ENCODE results near the gene TIMM44. TPM values are rescaled to one million over a fixed set of nuclear protein-coding genes. Genes with fewer than 3 reads are reported as not detected.

The TIMM44 gene
- total and polyA plus RNA-seq, 10 of the 15 experiments (the other 5 are each of a cell fraction or from before 2014, with no cell fraction given), result 6.6 to 90.7 (median 57.6) TPM

GRCh38 chr19:7925171-7925851 is 18.2 kb downstream of the TIMM44 start (continued):
- TF ChIP-seq ELK1 (IDR thresholded peaks at IDR 0.05; ENCODE audit: low read depth, low read length), result no peak
- TF ChIP-seq USF2 (IDR thresholded peaks at IDR 0.05; ENCODE audit: borderline replicate concordance, low read depth, low read length), result no peak
- 0 out of 2 replicates have a peak, but pooled peaks have one; percentile 51 for TF ChIP-seq IKZF1 (conservative IDR thresholded peaks at IDR 0.05)
- TF ChIP-seq BCLAF1 (IDR thresholded peaks at IDR 0.05), result no peak
- peak; percentile 73 for TF ChIP-seq GATAD2B (conservative IDR thresholded peaks at IDR 0.05; ENCODE audit: low read depth)
- TF ChIP-seq STAT1 (conservative IDR thresholded peaks at IDR 0.05), result no peak
- no peak for TF ChIP-seq POLR2AphosphoS2 (IDR thresholded peaks at IDR 0.05; ENCODE audit: low read depth, low read length)
- peak; percentile 75; the same call in 1 of the 2 replicates for TF ChIP-seq LARP7 (IDR thresholded peaks at IDR 0.05)
- no peak for TF ChIP-seq MTA2 (IDR thresholded peaks at IDR 0.05; ENCODE audit: low read depth)
- no peak for TF ChIP-seq IKZF2 (IDR thresholded peaks at IDR 0.05)
- no peak for TF ChIP-seq SUPT20H (IDR thresholded peaks at IDR 0.05; ENCODE audit: borderline replicate concordance, control insufficient read depth, low read depth, low read length)
- TF ChIP-seq, protein P1, sequence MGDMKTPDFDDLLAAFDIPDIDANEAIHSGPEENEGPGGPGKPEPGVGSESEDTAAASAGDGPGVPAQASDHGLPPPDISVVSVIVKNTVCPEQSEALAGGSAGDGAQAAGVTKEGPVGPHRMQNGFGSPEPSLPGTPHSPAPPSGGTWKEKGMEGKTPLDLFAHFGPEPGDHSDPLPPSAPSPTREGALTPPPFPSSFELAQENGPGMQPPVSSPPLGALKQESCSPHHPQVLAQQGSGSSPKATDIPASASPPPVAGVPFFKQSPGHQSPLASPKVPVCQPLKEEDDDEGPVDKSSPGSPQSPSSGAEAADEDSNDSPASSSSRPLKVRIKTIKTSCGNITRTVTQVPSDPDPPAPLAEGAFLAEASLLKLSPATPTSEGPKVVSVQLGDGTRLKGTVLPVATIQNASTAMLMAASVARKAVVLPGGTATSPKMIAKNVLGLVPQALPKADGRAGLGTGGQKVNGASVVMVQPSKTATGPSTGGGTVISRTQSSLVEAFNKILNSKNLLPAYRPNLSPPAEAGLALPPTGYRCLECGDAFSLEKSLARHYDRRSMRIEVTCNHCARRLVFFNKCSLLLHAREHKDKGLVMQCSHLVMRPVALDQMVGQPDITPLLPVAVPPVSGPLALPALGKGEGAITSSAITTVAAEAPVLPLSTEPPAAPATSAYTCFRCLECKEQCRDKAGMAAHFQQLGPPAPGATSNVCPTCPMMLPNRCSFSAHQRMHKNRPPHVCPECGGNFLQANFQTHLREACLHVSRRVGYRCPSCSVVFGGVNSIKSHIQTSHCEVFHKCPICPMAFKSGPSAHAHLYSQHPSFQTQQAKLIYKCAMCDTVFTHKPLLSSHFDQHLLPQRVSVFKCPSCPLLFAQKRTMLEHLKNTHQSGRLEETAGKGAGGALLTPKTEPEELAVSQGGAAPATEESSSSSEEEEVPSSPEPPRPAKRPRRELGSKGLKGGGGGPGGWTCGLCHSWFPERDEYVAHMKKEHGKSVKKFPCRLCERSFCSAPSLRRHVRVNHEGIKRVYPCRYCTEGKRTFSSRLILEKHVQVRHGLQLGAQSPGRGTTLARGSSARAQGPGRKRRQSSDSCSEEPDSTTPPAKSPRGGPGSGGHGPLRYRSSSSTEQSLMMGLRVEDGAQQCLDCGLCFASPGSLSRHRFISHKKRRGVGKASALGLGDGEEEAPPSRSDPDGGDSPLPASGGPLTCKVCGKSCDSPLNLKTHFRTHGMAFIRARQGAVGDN (IDR thresholded peaks at IDR 0.05), result peak; percentile 37; the same call in 1 of the 2 replicates
- no peak for TF ChIP-seq NR2C1 (IDR thresholded peaks at IDR 0.05)
- TF ChIP-seq DPF2 (IDR thresholded peaks at IDR 0.05), result peak; percentile 49; the same call in 1 of the 2 replicates
- 0 out of 2 replicates have a peak, but pooled peaks have one; percentile 46 for TF ChIP-seq SMARCA5 (IDR thresholded peaks at IDR 0.05)
- TF ChIP-seq ZNF274 (IDR thresholded peaks at IDR 0.05; ENCODE audit: insufficient read depth, insufficient read length), result no peak
- TF ChIP-seq, protein P2, sequence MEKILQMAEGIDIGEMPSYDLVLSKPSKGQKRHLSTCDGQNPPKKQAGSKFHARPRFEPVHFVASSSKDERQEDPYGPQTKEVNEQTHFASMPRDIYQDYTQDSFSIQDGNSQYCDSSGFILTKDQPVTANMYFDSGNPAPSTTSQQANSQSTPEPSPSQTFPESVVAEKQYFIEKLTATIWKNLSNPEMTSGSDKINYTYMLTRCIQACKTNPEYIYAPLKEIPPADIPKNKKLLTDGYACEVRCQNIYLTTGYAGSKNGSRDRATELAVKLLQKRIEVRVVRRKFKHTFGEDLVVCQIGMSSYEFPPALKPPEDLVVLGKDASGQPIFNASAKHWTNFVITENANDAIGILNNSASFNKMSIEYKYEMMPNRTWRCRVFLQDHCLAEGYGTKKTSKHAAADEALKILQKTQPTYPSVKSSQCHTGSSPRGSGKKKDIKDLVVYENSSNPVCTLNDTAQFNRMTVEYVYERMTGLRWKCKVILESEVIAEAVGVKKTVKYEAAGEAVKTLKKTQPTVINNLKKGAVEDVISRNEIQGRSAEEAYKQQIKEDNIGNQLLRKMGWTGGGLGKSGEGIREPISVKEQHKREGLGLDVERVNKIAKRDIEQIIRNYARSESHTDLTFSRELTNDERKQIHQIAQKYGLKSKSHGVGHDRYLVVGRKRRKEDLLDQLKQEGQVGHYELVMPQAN (conservative IDR thresholded peaks at IDR 0.05), result no peak
- peak; percentile 82 for TF ChIP-seq MAX (IDR thresholded peaks at IDR 0.05; ENCODE audit: low read depth, low read length)

Data from GM12878 (cell line).